HepG2 (cell line): ENCODE measurements around the gene RHO. TPM values are rescaled to one million over a fixed set of nuclear protein-coding genes. Genes with fewer than 3 reads are reported as not detected.

Experiments
- ATAC-seq: fragments of 200-7000 bp; cut with Tn5 transposase; 3 replicates; pipeline ENCODE4 v1.9.1; 2020; ENCODE audit warnings: mild to moderate bottlenecking, moderate library complexity
- BruUV-seq: library from RNA; stranded (reverse); fragments of 400-500 nt; replicated peaks from 2 replicates; lab custom pipeline; 2021; lab: Mats Ljungman, UMichigan
- CTCF ChIA-PET: fragments of 300-600 bp; formaldehyde crosslinking; extraction: SDS; loops from one replicate; lab custom pipeline; 2021; ENCODE audit warnings: low total read pairs, inconsistent platforms, low intra/inter-chr PET ratio; lab: Yijun Ruan, JAX
- POLR2A ChIA-PET: fragments of 350-600 bp; sonication (Branson Sonifier 250); formaldehyde crosslinking; loops from one replicate; lab custom pipeline; 2020; ENCODE audit warnings: antibody characterized with exemption, inconsistent platforms; lab: Yijun Ruan, JAX
- DNase-seq: peaks from one replicate; pipeline ENCODE4 v3.0.0-alpha.2; 2015; ENCODE audit warnings: low spot score
- FAIRE-seq: peaks from 3 replicates; lab custom pipeline; 2011; peaks lifted over from hg19 to GRCh38; lab: Jason Lieb, UNC
- H2AFZ ChIP-seq: one replicate; pipeline ENCODE4 v1.6.1; 2011; ENCODE audit warnings: low read length, inconsistent platforms
- H3K27ac ChIP-seq: fragments of 300-600 bp; 3 replicates; pipeline ENCODE4 v1.8.0; 2011; ENCODE audit warnings: mixed run types, mild to moderate bottlenecking, mixed read lengths, low read length, inconsistent platforms; ENCODE audit not compliant: insufficient read depth; ENCODE audit errors: extremely low read length
- H3K27me3 ChIP-seq, 2 experiments: fragments of 200-600 bp in 1 of 2; 2 replicates in 1 of 2; 3 replicates in 1 of 2; pipeline versions ENCODE4 v1.6.0 to v1.8.0; 2011; ENCODE audit warnings: low read length in 2 of 2, mild to moderate bottlenecking in 2 of 2, moderate library complexity in 2 of 2, inconsistent platforms in 1 of 2; ENCODE audit not compliant: insufficient read depth in 2 of 2, control insufficient read depth in 1 of 2
- H3K36me3 ChIP-seq, 2 experiments: fragments of 200-600 bp in 1 of 2; replicated peaks in 1 of 2; 2 replicates in 1 of 2; 3 replicates in 1 of 2; pipeline versions ENCODE4 v1.5.1 to v1.8.0; 2011; ENCODE audit warnings: low read length in 2 of 2, inconsistent platforms in 1 of 2; ENCODE audit not compliant: insufficient read depth in 2 of 2, control insufficient read depth in 1 of 2
- H3K4me1 ChIP-seq: 2 replicates; pipeline ENCODE4 v1.5.1; 2012; ENCODE audit warnings: low read length, inconsistent platforms; ENCODE audit not compliant: insufficient read depth
- H3K4me2 ChIP-seq: 2 replicates; pipeline ENCODE4 v1.6.0; 2011; ENCODE audit warnings: low read depth, low read length, inconsistent platforms
- H3K4me3 ChIP-seq, 3 experiments: fragments of 200-600 bp in 1 of 3; sonication (generic), shearing (Covaris generic) in 1 of 3; replicated peaks in 1 of 3; 2 replicates each; pipeline ENCODE4 v1.5.1; 2011 to 2016; ENCODE audit warnings: low read length in 3 of 3, inconsistent platforms in 2 of 3, low read depth in 2 of 3, mild to moderate bottlenecking in 2 of 3, control low read depth in 1 of 3, mixed read lengths in 1 of 3; ENCODE audit not compliant: insufficient read depth in 1 of 3
- H3K79me2 ChIP-seq: one replicate; pipeline ENCODE4 v1.6.1; 2011; ENCODE audit warnings: low read length, inconsistent platforms; ENCODE audit not compliant: insufficient read depth
- H3K9ac ChIP-seq: 2 replicates; pipeline ENCODE4 v1.6.0; 2011; ENCODE audit warnings: mild to moderate bottlenecking, low read depth, low read length, inconsistent platforms; ENCODE audit not compliant: insufficient read depth
- H3K9me3 ChIP-seq: 2 replicates; pipeline ENCODE4 v1.5.1; 2012; ENCODE audit warnings: mild to moderate bottlenecking, low read length
- H4K20me1 ChIP-seq: 2 replicates; pipeline ENCODE4 v1.6.0; 2011; ENCODE audit warnings: inconsistent platforms, mild to moderate bottlenecking, low read length, moderate library complexity; ENCODE audit not compliant: insufficient read depth
- HMGA1 ChIP-seq: sonication (generic); formaldehyde crosslinking; conservative IDR thresholded peaks from 2 replicates; pipeline ENCODE4 v1.4.0; 2020; ENCODE audit warnings: missing genetic modification reagents
- NCOR1 ChIP-seq: fragments of 200-600 bp; sonication (generic); IDR thresholded peaks from 2 replicates; pipeline ENCODE4 v1.7.0; 2017; ENCODE audit warnings: antibody characterized with exemption, low read length, borderline replicate concordance
- PHB2 ChIP-seq: fragments of 450-650 bp; IDR thresholded peaks from 2 replicates; pipeline ENCODE4 v1.6.1; 2018; ENCODE audit not compliant: partially characterized antibody
- ZFP41 ChIP-seq: sonication (generic); formaldehyde crosslinking; IDR thresholded peaks from 2 replicates; pipeline ENCODE4 v1.4.0; 2020; ENCODE audit warnings: mild to moderate bottlenecking, missing genetic modification reagents, borderline replicate concordance
- ZNF432 ChIP-seq: sonication (generic); formaldehyde crosslinking; IDR thresholded peaks from 2 replicates; pipeline ENCODE4 v1.5.0; 2020; ENCODE audit warnings: missing genetic modification reagents, mild to moderate bottlenecking, borderline replicate concordance
- ZNF501 ChIP-seq: sonication (generic); formaldehyde crosslinking; IDR thresholded peaks from 2 replicates; pipeline ENCODE4 v1.5.1; 2020; ENCODE audit warnings: mild to moderate bottlenecking, moderate library complexity, missing genetic modification reagents
- ZNF546 ChIP-seq: sonication (generic); formaldehyde crosslinking; conservative IDR thresholded peaks from 2 replicates; pipeline ENCODE4 v1.8.1; 2023; ENCODE audit warnings: mild to moderate bottlenecking, missing genetic modification reagents
- ZNF598 ChIP-seq: sonication (generic); formaldehyde crosslinking; IDR thresholded peaks from 2 replicates; pipeline ENCODE4 v1.5.1; 2020; ENCODE audit warnings: mild to moderate bottlenecking, missing genetic modification reagents, borderline replicate concordance
- ZNF703 ChIP-seq: sonication (generic); formaldehyde crosslinking; IDR thresholded peaks from 2 replicates; pipeline ENCODE4 v1.5.1; 2020; ENCODE audit warnings: missing genetic modification reagents, mild to moderate bottlenecking, moderate library complexity, borderline replicate concordance
- WGBS: methylation state at CpG from one replicate; pipeline ENCODE4 v1.1.6; 2017; ENCODE audit warnings: low lambda C conversion rate; 5-methylcytosine and 5-hydroxymethylcytosine counted together
- in situ Hi-C: cut with HindIII; loops from 2 replicates; pipeline ENCODE4 v1.10.0; 2017; ENCODE audit warnings: low pct_unique_long_range_greater_than_20kb; ENCODE audit not compliant: extremely low pct_ligation_motif_present
- intact Hi-C: fragments of 100-400 bp; cut with micrococcal nuclease; formaldehyde crosslinking; loops from one replicate; pipeline ENCODE4 v1.10.0; 2022; ENCODE audit not compliant: unreplicated experiment
- polyA plus RNA-seq, 8 experiments: library from polyadenylated mRNA; depleted of rRNA in 3 of 8; stranded (reverse) in 7 of 8; unstranded in 1 of 8; fragments of >200 nt; fragmentation: Illumina TruSeq in 4 of 8; extraction: Trizol in 4 of 8; gene quantifications; 2 replicates each; pipeline versions ENCODE4 v1.2.1 to v1.2.3, GENCODE V29; 2011 to 2016; ENCODE audit warnings: low read depth in 4 of 8, missing spikeins in 1 of 8, mixed read lengths in 1 of 8; ENCODE audit not compliant: insufficient read depth in 1 of 8
- total RNA-seq, 5 experiments: library from RNA; depleted of rRNA; stranded (reverse); fragments of >200 nt; fragmentation: Illumina TruSeq; extraction: Trizol; gene quantifications; 2 replicates each; pipeline ENCODE4 v1.2.3, GENCODE V29; 2016; ENCODE audit warnings: low read depth in 1 of 5
- TF ChIP-seq, protein P1 (sequence below): sonication (generic); formaldehyde crosslinking; IDR thresholded peaks from 2 replicates; pipeline ENCODE4 v1.4.0; 2020; ENCODE audit warnings: missing genetic modification reagents
- TF ChIP-seq, protein P2 (sequence below): sonication (generic); formaldehyde crosslinking; IDR thresholded peaks from 2 replicates; pipeline ENCODE4 v1.4.0; 2020; ENCODE audit warnings: mild to moderate bottlenecking, missing genetic modification reagents

The RHO gene
- total and polyA plus RNA-seq, 2 of the 13 experiments (the other 11 are each of a cell fraction or from before 2014, with no cell fraction given) = not detected

DNA sequence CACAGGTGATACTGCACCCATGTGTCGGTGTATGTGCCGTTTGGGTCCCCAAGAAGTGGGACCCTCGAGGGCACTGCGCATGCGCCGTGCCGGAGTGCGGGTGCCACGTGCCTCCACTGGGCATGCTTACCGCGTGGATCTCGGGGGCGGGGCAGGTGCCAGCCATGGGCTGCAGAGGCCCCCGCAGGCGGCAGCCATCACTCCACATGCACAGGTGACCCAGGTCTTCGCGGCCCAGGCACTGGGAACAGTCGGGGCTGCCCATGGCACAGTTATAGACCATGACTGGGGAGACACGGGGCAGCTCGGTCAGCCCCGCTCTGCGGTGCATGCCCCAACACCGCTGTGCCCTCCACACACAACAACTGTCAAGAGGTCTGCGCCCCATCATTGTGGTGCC is 45.8 kb downstream of the RHO start:
- H3K9ac ChIP-seq = no peak overlapping the region
- intact Hi-C loops (no loop called here), in situ Hi-C loops (no loop called here)
- BruUV-seq = no TSS peak
- no peaks in the 10 kb centered on the region for H4K20me1 ChIP-seq
- FAIRE-seq (no peak), ATAC-seq (no peak), DNase-seq (no peak)
- H3K27ac ChIP-seq = no peak overlapping the region
- H3K9me3 ChIP-seq = no peaks in the 10 kb centered on the region
- H3K79me2 ChIP-seq = no peaks in the 10 kb centered on the region
- H3K4me1 ChIP-seq = peaks cover 13% of the 10 kb centered on the region
- peaks cover 12 to 23% of the 10 kb centered on the region in 2 experiments; a peak in 4 of 5 replicates for H3K36me3 ChIP-seq
- TF ChIP-seq PHB2 (no peak), ZNF432 (CRISPR knock-in tag) (no peak), ZNF546 (CRISPR knock-in tag) (no peak), ZNF598 (CRISPR knock-in tag) (no peak), NCOR1 (no peak), ZNF501 (CRISPR knock-in tag) (no peak), HMGA1 (no peak), ZFP41 (CRISPR knock-in tag) (no peak), ZNF703 (CRISPR knock-in tag) (no peak)
- TF ChIP-seq, protein P1, sequence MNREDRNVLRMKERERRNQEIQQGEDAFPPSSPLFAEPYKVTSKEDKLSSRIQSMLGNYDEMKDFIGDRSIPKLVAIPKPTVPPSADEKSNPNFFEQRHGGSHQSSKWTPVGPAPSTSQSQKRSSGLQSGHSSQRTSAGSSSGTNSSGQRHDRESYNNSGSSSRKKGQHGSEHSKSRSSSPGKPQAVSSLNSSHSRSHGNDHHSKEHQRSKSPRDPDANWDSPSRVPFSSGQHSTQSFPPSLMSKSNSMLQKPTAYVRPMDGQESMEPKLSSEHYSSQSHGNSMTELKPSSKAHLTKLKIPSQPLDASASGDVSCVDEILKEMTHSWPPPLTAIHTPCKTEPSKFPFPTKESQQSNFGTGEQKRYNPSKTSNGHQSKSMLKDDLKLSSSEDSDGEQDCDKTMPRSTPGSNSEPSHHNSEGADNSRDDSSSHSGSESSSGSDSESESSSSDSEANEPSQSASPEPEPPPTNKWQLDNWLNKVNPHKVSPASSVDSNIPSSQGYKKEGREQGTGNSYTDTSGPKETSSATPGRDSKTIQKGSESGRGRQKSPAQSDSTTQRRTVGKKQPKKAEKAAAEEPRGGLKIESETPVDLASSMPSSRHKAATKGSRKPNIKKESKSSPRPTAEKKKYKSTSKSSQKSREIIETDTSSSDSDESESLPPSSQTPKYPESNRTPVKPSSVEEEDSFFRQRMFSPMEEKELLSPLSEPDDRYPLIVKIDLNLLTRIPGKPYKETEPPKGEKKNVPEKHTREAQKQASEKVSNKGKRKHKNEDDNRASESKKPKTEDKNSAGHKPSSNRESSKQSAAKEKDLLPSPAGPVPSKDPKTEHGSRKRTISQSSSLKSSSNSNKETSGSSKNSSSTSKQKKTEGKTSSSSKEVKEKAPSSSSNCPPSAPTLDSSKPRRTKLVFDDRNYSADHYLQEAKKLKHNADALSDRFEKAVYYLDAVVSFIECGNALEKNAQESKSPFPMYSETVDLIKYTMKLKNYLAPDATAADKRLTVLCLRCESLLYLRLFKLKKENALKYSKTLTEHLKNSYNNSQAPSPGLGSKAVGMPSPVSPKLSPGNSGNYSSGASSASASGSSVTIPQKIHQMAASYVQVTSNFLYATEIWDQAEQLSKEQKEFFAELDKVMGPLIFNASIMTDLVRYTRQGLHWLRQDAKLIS (CRISPR knock-in tag) = no peak
- TF ChIP-seq, protein P2, sequence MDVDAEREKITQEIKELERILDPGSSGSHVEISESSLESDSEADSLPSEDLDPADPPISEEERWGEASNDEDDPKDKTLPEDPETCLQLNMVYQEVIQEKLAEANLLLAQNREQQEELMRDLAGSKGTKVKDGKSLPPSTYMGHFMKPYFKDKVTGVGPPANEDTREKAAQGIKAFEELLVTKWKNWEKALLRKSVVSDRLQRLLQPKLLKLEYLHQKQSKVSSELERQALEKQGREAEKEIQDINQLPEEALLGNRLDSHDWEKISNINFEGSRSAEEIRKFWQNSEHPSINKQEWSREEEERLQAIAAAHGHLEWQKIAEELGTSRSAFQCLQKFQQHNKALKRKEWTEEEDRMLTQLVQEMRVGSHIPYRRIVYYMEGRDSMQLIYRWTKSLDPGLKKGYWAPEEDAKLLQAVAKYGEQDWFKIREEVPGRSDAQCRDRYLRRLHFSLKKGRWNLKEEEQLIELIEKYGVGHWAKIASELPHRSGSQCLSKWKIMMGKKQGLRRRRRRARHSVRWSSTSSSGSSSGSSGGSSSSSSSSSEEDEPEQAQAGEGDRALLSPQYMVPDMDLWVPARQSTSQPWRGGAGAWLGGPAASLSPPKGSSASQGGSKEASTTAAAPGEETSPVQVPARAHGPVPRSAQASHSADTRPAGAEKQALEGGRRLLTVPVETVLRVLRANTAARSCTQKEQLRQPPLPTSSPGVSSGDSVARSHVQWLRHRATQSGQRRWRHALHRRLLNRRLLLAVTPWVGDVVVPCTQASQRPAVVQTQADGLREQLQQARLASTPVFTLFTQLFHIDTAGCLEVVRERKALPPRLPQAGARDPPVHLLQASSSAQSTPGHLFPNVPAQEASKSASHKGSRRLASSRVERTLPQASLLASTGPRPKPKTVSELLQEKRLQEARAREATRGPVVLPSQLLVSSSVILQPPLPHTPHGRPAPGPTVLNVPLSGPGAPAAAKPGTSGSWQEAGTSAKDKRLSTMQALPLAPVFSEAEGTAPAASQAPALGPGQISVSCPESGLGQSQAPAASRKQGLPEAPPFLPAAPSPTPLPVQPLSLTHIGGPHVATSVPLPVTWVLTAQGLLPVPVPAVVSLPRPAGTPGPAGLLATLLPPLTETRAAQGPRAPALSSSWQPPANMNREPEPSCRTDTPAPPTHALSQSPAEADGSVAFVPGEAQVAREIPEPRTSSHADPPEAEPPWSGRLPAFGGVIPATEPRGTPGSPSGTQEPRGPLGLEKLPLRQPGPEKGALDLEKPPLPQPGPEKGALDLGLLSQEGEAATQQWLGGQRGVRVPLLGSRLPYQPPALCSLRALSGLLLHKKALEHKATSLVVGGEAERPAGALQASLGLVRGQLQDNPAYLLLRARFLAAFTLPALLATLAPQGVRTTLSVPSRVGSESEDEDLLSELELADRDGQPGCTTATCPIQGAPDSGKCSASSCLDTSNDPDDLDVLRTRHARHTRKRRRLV (CRISPR knock-in tag) = no peak
- 100% methylated on average over 22 of the region's 24 CpGs for WGBS
- POLR2A ChIA-PET = no interaction called here
- CTCF ChIA-PET = no interaction called here
- H2AFZ ChIP-seq = no peak overlapping the region
- H3K4me3 ChIP-seq = no peak overlapping the region
- no peak overlapping the region for H3K4me2 ChIP-seq
- no peaks in the 10 kb centered on the region for H3K27me3 ChIP-seq
